ENCODE measurements around the gene RAD9B.

RAD9B gene

DNA sequence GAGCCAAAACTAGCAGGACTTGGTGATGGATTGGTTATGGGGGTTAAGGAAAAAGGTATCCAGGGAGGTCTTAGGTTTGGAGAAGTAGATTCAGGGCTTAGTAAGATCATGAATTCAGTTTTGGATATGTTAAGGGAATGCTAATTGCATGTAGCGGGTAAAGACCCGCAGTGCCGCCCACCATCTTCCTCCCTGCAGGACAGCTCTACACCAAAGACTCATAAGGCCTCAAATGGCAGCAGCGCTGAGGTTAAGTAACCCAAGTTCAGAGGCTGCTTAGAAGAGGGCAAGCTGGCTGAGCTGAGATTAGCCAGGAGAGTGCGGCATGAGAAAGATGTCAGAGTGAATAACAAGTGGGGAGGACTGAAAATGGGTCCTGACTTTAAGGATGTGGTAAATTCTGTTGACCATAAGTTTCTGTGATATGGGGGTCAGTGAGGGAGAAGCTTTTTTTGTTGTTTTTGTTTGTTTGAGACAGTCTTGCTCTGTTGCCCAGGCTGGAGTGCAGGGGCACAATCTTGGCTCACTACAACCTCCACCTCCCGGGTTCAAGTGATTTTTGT lies 26.2 kb downstream of the RAD9B start:
- DNase-seq, result no peak

DNA sequence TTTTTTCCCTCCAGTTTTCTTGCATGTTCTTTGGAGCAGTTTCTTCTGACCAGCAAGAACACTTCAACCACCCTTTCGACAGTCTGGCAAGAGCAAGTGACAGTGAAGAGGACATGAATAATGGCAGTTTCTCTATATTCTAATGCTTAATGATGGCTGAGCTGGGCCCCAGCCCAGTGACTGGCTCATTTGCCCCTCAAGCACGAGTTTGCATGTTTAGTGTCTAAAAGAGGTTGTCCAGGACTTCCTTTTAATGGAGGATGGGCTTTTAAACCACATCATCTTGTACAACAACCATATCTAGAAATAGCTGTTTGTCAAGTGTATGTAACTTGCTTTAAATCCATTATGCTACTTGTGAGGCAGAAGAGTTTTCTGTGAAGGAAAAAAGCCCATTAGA lies 28.4 kb downstream of the RAD9B start:
- no peak for DNase-seq

DNA sequence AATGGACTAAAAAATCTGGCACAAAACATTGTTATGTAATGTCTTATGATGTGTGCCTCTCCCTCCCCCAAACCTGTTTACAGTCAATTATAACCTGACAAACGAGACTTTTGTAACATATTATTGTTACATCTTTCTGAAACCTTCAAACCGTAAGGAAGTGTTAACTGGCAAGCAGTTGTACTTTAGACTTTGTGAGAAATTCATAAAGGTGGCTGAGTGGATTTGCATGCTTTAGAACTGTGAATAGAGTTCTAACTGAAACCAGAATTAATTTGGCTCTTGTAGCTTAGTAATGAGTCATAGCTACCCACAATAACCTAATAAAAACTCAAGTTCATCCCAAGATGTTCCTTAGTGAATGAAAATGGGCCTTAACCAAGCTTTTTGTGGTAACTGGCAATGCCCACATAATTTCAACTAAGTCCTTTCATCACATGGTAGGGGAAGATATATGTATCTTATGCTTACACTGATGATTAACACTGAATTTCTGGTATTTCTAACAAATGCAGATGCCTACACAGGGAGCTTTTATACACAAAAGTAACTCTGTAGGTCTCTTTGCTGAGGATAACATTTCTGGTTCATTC lies 29.7 kb downstream of the RAD9B start:
- DNase-seq, result no peak

DNA sequence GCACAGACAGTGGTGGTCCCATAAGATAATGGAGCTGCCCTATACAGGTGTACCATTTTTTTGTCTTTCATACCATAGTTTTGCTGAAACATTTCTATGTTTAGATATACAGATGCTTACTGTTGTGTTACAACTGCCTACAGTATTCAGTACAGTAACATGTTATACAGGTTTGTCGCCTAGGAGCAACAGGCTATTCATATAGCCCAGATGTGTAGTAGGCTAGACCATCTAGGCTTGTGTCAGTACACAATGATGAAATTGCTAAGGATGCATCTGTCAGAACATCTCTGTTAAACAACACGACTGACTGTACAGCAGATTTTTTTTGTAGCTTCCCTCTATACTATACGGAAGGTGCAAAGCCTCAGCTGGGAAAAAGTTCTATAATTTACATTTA lies 30.5 kb downstream of the RAD9B start:
- no peak for DNase-seq

DNA sequence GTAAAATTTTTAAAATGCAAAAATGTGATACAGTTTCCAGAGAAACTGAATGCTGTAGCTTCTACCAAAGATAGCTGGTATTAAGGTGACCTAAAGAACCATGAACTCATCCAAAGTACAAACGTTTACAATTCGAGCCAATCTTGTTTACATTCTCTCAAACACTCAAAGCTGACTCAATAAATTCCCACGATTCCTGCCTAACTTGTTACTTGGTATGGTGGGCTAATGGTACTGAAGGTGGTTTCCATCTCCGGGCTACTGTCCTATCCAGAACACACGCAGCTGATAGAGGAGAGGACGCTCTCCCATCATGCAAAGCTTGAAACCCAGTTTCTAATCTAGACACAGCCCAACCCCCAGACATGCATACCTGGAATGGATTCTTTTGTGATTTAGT lies 31.5 kb downstream of the RAD9B start:
- DNase-seq, result peak; percentile 37

DNA sequence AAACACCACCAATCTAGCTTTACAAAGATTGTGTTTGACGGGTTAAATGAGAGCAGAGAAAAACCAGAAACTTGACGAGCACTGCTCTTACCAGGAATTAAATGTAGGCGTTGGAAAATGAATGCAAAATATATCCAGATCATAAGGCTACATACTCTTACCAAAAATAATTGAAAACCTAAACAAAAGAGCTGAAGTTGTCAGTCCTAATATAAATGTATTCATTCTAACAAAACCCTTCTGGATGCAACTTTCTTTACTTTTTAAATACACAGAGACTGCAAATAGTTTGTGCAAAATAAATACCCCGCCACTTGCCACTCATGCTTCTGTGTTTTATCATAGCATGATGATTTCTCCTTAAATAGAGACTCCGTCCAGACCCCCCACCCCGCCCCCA lies 32.7 kb downstream of the RAD9B start:
- DNase-seq, result no peak

DNA sequence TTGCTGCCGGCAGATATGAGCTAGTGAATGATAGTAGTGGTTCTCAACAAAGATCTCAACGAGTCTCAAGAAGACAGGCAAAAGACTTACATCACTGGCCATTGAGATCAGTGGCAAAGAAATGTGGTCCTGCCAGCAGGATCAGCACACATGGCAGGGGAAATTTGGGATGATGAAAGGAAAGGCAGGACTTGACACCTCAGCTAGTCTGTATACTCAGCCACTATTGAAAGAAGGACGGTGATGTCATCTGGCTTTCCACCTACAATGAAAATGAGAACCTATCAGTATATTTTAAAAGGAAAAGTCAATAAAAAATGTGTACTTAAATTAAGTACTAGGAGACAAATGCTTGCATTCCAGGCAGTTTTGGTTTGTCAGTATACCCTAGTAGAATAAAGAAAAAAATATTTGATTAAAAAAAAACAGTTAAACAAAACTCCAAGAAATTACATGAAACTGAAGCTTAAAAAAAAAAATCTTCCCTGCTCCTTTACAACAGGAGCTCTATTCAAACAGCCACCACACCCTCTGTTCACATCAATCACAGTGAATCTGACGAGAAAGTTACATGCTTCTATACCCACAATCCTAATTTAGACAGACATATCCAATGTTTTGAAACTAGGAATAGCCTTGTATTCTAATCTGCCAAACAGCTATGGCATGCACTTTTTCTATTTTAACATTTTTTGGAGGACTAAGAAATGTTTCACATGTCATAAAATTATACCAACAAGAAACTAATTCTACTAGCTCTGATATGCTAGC lies 34.9 kb downstream of the RAD9B start:
- DNase-seq, result no peak

DNA sequence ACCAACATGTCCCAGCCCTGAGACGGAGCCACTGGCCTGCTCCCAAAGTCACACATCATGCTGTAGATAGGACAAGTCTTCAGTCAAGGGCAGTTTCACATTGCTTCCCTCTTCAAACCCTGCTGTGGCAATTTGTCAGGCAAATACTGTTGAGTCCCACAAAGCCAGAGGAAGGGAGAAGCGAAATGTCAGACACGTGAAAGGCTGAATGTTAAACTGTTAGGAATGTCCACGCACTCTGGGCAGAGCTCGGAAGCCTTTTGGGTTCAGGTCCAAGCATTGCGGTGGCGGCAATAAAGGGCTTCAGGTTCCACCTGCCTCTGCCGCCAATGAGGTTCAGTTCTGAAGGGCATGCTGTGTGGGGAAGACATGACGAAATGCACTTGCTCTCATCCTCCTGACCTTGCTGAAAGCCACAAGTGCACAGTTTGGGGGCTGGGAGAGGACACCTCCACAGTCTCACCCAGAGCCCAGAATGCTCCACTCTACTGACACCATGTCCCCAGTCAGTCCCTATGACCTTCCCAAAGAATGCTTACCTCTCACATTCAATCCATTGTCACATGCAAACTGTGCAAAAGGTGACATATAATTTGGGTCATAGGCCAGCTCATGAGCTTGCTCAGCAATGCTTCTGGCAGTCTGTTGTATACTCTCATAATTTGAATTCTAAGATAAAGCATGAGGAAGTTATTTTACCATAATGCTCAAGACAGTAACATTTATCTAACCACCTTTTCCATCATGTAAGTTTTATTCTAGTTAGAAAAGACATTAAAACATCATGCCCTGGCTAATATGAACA lies 35.7 kb downstream of the RAD9B start:
- DNase-seq, result no peak

DNA sequence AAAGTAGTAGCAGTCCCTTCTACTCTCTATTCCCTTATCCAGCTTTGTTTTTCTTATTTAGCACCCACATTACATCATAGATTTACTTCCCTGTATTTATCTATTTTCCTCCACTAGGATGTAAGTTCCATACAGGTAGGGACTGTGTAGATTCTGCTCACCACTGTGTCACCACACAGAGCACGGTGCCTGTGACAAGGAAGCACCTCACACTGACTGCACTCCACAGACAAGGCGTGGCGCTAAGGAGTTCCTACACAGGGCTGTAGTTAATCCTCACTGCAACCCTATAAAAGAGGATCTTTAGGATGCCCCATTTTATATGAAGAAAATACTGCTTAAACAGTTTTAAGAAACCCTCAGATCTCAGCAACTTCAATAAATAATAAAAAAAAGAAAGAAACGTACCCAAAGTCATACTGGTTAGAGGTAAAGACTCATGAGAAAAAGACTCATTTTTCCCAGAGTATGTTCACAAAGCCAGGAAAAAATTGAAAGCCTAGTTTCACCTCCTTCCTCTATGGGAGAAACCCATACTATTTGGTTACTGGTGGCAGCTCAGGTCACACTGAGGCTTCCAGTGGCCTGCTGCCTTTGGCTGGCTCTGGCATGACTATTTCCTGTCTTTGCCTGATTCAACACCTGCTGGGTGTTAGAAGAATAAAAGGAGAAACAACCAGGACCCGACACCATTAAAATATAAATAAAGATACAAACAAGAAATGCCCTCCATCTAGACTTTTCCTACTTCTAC lies 36.9 kb downstream of the RAD9B start:
- no peak for DNase-seq

DNA sequence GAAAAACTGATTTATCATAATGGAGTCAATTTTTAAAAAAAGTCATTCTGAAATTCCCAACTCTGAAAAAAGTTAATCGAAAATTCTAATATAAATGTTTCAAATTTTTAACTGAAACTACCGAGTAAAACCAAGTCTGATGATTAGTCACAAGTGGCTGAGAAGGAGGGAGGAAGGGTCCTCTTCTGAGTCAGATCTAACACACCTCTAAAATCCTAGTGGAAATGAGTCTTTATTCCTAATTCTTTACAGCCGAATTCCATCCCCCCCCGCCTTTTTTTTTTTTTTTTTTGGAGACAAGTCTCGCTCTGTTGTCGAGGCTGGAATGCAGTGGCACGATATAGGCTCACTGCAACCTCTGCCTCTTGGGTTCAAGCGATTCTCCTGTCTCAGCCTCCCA lies 37.9 kb downstream of the RAD9B start:
- DNase-seq, result no peak

DNA sequence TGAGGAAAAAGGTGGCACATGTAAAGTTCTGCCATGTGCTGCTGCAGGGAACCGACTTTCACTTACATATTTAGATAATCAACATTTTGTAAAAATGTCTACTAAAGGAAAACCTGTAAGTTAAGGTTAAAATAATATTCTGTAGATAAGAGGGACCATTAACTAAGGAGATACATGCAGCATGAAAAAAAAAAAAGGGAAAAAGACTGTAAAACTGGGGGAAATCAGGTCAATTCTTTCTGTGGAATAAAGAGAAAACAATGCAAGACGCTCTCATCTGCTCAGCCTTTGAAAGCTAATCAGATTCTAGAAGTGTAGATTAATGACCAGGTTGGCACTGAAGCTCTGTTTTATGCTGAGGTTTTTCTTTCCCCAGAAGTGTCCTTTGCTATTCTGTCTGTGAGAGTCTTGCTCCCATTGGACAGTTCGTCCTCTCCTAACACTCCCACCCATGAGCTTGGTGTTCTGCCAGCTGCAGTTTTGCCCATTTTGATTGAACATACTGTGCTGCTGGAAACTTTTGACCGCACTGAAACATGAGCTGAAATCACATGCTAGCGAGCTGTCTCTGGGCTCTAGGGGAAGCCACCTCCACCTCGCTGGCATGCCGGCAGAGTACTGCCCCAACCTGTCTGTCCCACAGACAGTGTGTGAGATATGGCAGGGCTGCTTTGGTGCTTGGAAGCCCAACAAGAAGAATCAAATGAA lies 41.3 kb downstream of the RAD9B start:
- DNase-seq, result no peak

DNA sequence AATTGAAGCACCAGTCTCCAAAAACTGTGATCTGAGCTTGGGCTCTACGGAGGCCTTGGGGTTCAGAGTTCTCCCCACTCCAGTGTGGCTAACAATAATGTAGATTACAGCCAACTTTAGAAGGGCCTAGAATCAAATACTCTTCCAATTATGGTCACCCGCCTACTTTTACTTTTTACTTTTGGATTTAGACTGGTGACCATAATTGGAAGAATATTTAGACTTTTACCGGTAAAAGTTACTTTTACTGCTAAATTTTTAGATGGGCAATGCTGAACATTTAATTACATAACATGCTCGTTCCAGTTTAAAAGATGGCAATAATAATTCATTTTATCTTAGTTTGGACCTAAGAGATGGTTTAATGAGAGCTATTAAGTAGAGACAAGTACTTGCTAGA lies 41.8 kb downstream of the RAD9B start:
- DNase-seq, result no peak

DNA sequence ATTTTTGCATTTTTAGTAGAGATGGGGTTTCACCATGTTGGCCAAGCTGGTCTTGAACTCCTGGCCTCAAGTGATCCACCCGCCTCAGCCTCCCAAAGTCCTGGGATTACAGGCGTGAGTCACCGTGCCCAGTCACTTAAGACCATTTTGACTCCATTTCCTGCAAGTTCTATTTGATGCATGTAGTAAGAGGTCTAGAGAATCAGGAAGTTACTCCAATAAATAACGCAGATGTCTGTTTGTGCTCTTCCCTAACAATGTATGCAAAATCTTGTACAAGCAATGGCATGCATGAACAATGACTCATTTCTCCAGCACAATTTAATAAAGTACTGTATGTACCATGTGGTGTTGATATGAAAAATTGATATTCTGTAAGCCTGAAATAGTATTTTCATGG lies 43.1 kb downstream of the RAD9B start:
- peak; percentile 69 for DNase-seq

DNA sequence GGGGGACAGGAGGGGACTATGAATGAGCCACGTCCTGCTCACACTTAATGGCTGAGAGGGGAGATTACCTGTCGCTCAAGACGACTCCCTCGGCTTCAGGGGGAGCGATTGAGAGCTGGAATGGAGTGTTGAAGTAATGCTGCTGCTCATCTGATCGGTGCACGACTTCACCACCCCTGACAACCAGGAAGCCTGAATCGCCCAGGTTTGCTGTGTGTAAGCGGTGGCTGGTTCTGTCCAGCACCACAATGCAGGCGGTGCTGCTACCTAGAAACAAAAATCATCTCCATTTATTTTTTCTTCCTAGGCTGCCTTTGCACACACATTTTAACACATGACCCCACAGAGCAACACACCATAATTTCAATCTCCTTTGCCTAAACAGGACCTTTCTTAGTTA lies 43.7 kb downstream of the RAD9B start:
- peak; percentile 21 for DNase-seq

DNA sequence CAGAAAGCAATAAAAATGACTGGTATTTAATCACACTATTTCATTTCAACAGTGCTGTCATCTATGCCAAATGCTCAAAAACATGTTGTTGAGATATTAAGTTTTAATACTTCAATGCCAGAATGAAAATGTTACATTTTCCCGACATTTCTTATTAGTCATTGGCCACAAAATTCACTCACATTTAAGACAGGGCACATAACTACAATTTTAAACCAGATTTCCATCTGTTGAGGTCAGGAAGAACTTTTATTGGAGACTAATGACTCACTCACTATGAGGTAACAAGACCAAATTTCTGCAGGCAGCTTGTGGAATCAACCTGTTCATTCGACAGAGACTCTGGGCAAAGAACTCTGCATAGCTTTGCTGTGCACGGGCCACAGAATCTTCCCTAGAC lies 44.2 kb downstream of the RAD9B start:
- peak; percentile 22 for DNase-seq

DNA sequence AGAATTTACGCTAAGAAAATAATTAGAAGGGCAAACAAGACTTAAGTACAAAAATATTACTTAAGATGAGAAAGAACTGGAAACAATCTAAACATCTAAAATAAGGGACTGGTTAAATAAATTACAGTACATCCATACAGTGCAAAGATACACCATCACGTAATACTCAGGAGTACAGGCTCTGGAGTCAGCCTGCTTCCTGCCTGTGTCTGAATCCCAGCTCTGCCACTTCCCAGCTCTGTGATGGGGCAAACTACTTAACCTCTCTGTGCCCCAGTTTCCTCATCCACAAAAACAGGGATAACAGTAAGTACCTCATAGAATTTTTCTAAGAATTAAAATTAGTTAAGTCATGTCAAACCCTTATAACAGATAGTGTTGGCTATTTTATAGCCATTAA lies 45.0 kb downstream of the RAD9B start:
- DNase-seq, result no peak

DNA sequence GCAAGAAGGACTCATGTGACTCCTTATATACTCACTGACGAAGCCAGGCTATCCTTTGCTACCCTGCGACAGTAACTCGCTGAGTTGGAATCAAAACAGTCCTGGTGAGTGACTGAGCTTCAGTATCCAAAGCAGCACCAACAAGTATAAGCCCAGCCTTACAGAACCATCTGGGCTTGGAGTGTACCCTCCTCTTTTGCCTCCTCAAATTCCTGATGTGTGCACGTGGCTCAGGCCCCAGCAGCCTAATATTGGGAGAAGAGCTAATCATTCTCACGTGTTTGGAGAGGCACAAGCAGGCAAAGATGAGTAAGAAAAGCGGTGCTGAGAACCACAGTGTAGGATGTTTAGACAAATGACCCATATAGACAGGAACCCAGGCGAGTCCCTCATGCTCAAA lies 46.5 kb downstream of the RAD9B start:
- DNase-seq, result no peak

DNA sequence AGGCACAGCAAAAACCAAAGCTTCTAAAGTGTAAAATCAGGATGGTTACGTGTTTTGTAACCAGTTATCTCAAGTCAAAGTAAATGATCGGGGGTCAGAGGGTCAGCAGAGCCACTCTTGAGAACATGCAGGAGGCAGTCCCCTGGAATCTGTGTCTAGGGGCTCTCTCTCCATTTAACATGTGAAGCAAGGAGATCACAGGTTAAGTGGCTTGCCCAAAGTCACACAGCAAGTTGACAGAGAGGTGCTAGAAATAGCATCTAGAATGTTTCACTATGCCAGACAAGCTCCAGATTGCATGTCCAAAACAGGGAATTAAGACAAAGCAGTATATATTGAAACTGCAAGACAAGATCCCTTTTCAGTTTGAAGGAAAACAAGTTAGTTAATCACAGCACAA lies 47.6 kb downstream of the RAD9B start:
- DNase-seq, result no peak

DNA sequence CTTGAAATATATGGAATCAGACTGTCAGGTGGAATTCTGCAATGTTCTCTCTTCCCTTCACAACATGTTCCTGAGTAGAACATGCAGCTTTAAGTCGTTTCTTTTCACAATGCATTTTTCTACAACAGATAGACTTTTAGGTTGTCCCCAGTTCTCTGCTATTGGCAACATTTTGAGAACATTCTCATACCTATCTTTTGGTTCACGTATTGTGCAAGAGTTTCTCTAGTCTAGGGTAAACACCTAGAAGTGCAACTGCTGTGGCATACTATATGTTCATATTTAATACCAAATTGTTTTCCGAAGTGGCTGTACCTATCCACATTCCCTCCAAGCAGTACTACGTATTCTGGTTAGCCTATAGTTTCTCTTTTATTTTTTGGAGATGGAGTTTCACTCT lies 48.9 kb downstream of the RAD9B start:
- no peak for DNase-seq
